GM12878 (cell line): ENCODE measurements around the gene PRPF38A. TPM values are rescaled to one million over a fixed set of nuclear protein-coding genes. Genes with fewer than 3 reads are reported as not detected.

Experiments
- ATF3 ChIP-seq: IDR thresholded peaks from 2 replicates; pipeline ENCODE4 v1.6.1; 2011; ENCODE audit warnings: low read depth, mild to moderate bottlenecking, low read length, moderate library complexity, borderline replicate concordance; ENCODE audit errors: extremely low read depth
- CBFB ChIP-seq: IDR thresholded peaks from 2 replicates; pipeline ENCODE4 v1.6.1; 2016; ENCODE audit warnings: antibody characterized with exemption, low read depth
- HCFC1 ChIP-seq: fragments of 150-350 bp; IDR thresholded peaks from 2 replicates; pipeline ENCODE4 v1.6.1; 2014; ENCODE audit warnings: low read length
- HDGF ChIP-seq: fragments of 450-650 bp; IDR thresholded peaks from 2 replicates; pipeline ENCODE4 v1.6.1; 2016; ENCODE audit warnings: antibody characterized with exemption
- IKZF1 ChIP-seq: fragments of 450-650 bp; conservative IDR thresholded peaks from 2 replicates; pipeline ENCODE4 v1.6.1; 2017; ENCODE audit warnings: antibody characterized with exemption, mild to moderate bottlenecking
- JUND ChIP-seq: IDR thresholded peaks from 2 replicates; pipeline ENCODE4 v1.6.1; 2012; ENCODE audit warnings: low read depth, mild to moderate bottlenecking, low read length, improper control_type of control experiment, moderate library complexity
- KAT2A ChIP-seq: conservative IDR thresholded peaks from 2 replicates; pipeline ENCODE4 v1.6.1; 2011; ENCODE audit warnings: low read depth, low read length; ENCODE audit not compliant: control insufficient read depth
- MEF2B ChIP-seq: fragments of 450-650 bp; IDR thresholded peaks from 2 replicates; pipeline ENCODE4 v1.6.1; 2018; ENCODE audit warnings: mild to moderate bottlenecking, moderate library complexity; ENCODE audit not compliant: partially characterized antibody, poor library complexity, severe bottlenecking
- MXI1 ChIP-seq: fragments of 150-350 bp; IDR thresholded peaks from 2 replicates; pipeline ENCODE4 v1.6.1; 2011; ENCODE audit warnings: low read depth, mild to moderate bottlenecking, inconsistent platforms, low read length, improper control_type of control experiment
- NFYB ChIP-seq: IDR thresholded peaks from 2 replicates; pipeline ENCODE4 v1.6.1; 2011; ENCODE audit warnings: low read depth, mild to moderate bottlenecking, low read length, improper control_type of control experiment, moderate library complexity; ENCODE audit not compliant: insufficient read depth
- NKRF ChIP-seq: fragments of 450-650 bp; conservative IDR thresholded peaks from 2 replicates; pipeline ENCODE4 v1.6.1; 2017; ENCODE audit warnings: mild to moderate bottlenecking, moderate library complexity
- NRF1 ChIP-seq: conservative IDR thresholded peaks from 2 replicates; pipeline ENCODE4 v1.6.1; 2011; ENCODE audit warnings: mild to moderate bottlenecking, low read depth, low read length, improper control_type of control experiment
- PAX5 ChIP-seq: IDR thresholded peaks from 2 replicates; pipeline ENCODE4 v1.6.1; 2011; ENCODE audit warnings: low read depth, low read length, borderline replicate concordance
- SUZ12 ChIP-seq: fragments of 200-600 bp; sonication (generic); IDR thresholded peaks from one replicate; pipeline ENCODE4 v1.6.1; 2018; ENCODE audit warnings: antibody characterized with exemption, mild to moderate bottlenecking; ENCODE audit not compliant: unreplicated experiment
- TAF1 ChIP-seq: IDR thresholded peaks from 2 replicates; pipeline ENCODE4 v1.6.1; 2011; ENCODE audit warnings: mild to moderate bottlenecking, low read depth, low read length, borderline replicate concordance
- ZNF207 ChIP-seq: fragments of 450-650 bp; IDR thresholded peaks from 2 replicates; pipeline ENCODE4 v1.6.1; 2014; ENCODE audit warnings: antibody characterized with exemption, mild to moderate bottlenecking, borderline replicate concordance
- polyA plus RNA-seq, 11 experiments: library from polyadenylated mRNA; depleted of rRNA in 4 of 11; unstranded in 6 of 11; stranded (reverse) in 5 of 11; fragments of >200 nt; fragmentation: Nextera tagmentation in 4 of 11; fragmentation: Illumina TruSeq in 1 of 11; extraction: Ambion mirVana in 4 of 11; extraction: Trizol in 1 of 11; gene quantifications; 1 replicate in 1 of 11; 2 replicates in 10 of 11; pipeline versions ENCODE4 v1.2.1 to v1.2.3, GENCODE V29; 2011 to 2016; ENCODE audit warnings: inconsistent platforms in 2 of 11, missing spikeins in 2 of 11, low read depth in 1 of 11
- total RNA-seq, 4 experiments: library from RNA; depleted of rRNA in 3 of 4; stranded (reverse); fragments of >200 nt in 3 of 4; fragmentation: Illumina TruSeq in 1 of 4; extraction: Trizol in 1 of 4; gene quantifications; 2 replicates each; pipeline versions ENCODE4 v1.2.1 to v1.2.3, GENCODE V29; 2013 to 2021

The PRPF38A gene
- total and polyA plus RNA-seq, 10 of the 15 experiments (the other 5 are each of a cell fraction or from before 2014, with no cell fraction given), result 31.6 to 117 (median 77.7) TPM

GRCh38 chr1:52365746-52366516 is 38.5 kb upstream of the PRPF38A start, which contains the start of gene CC2D1B (continued):
- TF ChIP-seq CBFB (0 out of 2 replicates have a peak, but pooled peaks have one; percentile 54), ATF3 (peak; percentile 96), JUND (no peak), MEF2B (peak; percentile 34), IKZF1 (peak; percentile 90), ZNF207 (peak; percentile 31; the same call in 1 of the 2 replicates), MXI1 (peak; percentile 61), NKRF (peak; percentile 96), NRF1 (peak; percentile 95), TAF1 (peak; percentile 74), HDGF (peak; percentile 98), HCFC1 (peak; percentile 50; the same call in 1 of the 2 replicates), SUZ12 (no peak), KAT2A (no peak), PAX5 (no peak), NFYB (peak; percentile 77; the same call in 1 of the 2 replicates)
